PC-9 (cell line): ENCODE measurements around the gene NUBPL. TPM values are rescaled to one million over a fixed set of nuclear protein-coding genes. Genes with fewer than 3 reads are reported as not detected.

Experiments
- BruUV-seq: library from RNA; stranded (reverse); fragments of 400-500 nt; replicated peaks from 2 replicates; lab custom pipeline; 2021; lab: Mats Ljungman, UMichigan
- CTCF ChIA-PET: fragments of 300-600 bp; sonication (Branson Sonifier 250); formaldehyde crosslinking; loops from one replicate; lab custom pipeline; 2022; ENCODE audit warnings: antibody characterized with exemption; lab: Charles Lee
- POLR2A ChIA-PET: fragments of 300-600 bp; sonication (Branson Sonifier 250); formaldehyde crosslinking; loops from one replicate; lab custom pipeline; 2022; ENCODE audit warnings: antibody characterized with exemption; ENCODE audit not compliant: unreplicated experiment; lab: Charles Lee
- DNase-seq, 2 experiments: peaks; one replicate each; pipeline versions ENCODE4 v3.0.0 to v3.0.0-alpha.2; 2015 to 2022; ENCODE audit warnings: mixed read lengths in 1 of 2
- H2AFZ ChIP-seq: fragments of 200-600 bp; sonication (generic); 2 replicates; pipeline ENCODE4 v1.8.1; 2017; ENCODE audit warnings: antibody characterized with exemption
- H3F3A ChIP-seq: fragments of 200-600 bp; sonication (generic); 2 replicates; pipeline ENCODE4 v1.8.1; 2017; ENCODE audit warnings: antibody characterized with exemption, mild to moderate bottlenecking, low read depth; ENCODE audit not compliant: insufficient read depth
- H3K27ac ChIP-seq: fragments of 200-600 bp; sonication (generic); 2 replicates; pipeline ENCODE4 v1.6.1; 2016; ENCODE audit warnings: mixed run types
- H3K27me3 ChIP-seq: fragments of 200-600 bp; sonication (generic); 2 replicates; pipeline ENCODE4 v1.6.1; 2016; ENCODE audit warnings: low read depth, mixed run types; ENCODE audit not compliant: insufficient read depth
- H3K36me3 ChIP-seq: fragments of 200-600 bp; sonication (generic); 2 replicates; pipeline ENCODE4 v1.6.1; 2016; ENCODE audit warnings: low read depth, mixed run types
- H3K4me1 ChIP-seq: fragments of 200-600 bp; sonication (generic); replicated peaks from 2 replicates; pipeline ENCODE4 v1.6.1; 2016; ENCODE audit warnings: mixed run types; ENCODE audit not compliant: insufficient read depth
- H3K4me2 ChIP-seq: fragments of 200-600 bp; sonication (generic); 2 replicates; pipeline ENCODE4 v1.6.1; 2017; ENCODE audit warnings: mixed run types
- H3K4me3 ChIP-seq: fragments of 200-600 bp; sonication (generic); 2 replicates; pipeline ENCODE4 v1.6.1; 2016; ENCODE audit warnings: mixed run types
- H3K79me2 ChIP-seq: fragments of 200-600 bp; sonication (generic); 2 replicates; pipeline ENCODE4 v1.6.1; 2017; ENCODE audit warnings: low read depth, mixed run types
- H3K9me2 ChIP-seq: fragments of 200-600 bp; sonication (generic); 2 replicates; pipeline ENCODE4 v1.8.1; 2017; ENCODE audit warnings: mild to moderate bottlenecking; ENCODE audit not compliant: insufficient read depth
- H3K9me3 ChIP-seq: fragments of 200-600 bp; sonication (generic); 2 replicates; pipeline ENCODE4 v1.8.1; 2016; ENCODE audit warnings: low read depth; ENCODE audit not compliant: insufficient read depth
- H4K20me1 ChIP-seq: fragments of 200-600 bp; sonication (generic); 2 replicates; pipeline ENCODE4 v1.8.1; 2017; ENCODE audit not compliant: insufficient read depth
- EZH2 ChIP-seq: fragments of 200-600 bp; sonication (generic); IDR thresholded peaks from 2 replicates; pipeline ENCODE4 v1.8.0; 2017; ENCODE audit warnings: antibody characterized with exemption, low read depth
- intact Hi-C: fragments of 100-400 bp; cut with micrococcal nuclease; formaldehyde crosslinking; loops from one replicate; pipeline ENCODE4 v1.10.0; 2022; ENCODE audit not compliant: unreplicated experiment
- total RNA-seq: library from RNA; stranded (reverse); gene quantifications from 2 replicates; pipeline ENCODE4 v1.2.3, GENCODE V29; 2021
- TF ChIP-seq, protein P1 (sequence below): fragments of 200-600 bp; sonication (generic); conservative IDR thresholded peaks from 2 replicates; pipeline ENCODE4 v1.6.1; 2017; ENCODE audit warnings: mixed run types, antibody characterized with exemption, mild to moderate bottlenecking, moderate library complexity

The NUBPL gene
- total RNA-seq, 1 experiment from 2014 or later: 14.6 TPM

- H3K36me3 ChIP-seq: no peaks in the 10 kb centered on the region
- ChIA-PET CTCF (no interaction called here), POLR2A (no interaction called here)
- no peak overlapping the region for H2AFZ ChIP-seq
- intact Hi-C loops: no loop called here
- H3K4me2 ChIP-seq: no peak overlapping the region
- no peaks in the 10 kb centered on the region for H3K79me2 ChIP-seq
- no TSS peak for BruUV-seq
- no peaks in the 10 kb centered on the region for H3K9me3 ChIP-seq
- no peaks in the 10 kb centered on the region for H3F3A ChIP-seq
- no peak for DNase-seq
- TF ChIP-seq, protein P1, sequence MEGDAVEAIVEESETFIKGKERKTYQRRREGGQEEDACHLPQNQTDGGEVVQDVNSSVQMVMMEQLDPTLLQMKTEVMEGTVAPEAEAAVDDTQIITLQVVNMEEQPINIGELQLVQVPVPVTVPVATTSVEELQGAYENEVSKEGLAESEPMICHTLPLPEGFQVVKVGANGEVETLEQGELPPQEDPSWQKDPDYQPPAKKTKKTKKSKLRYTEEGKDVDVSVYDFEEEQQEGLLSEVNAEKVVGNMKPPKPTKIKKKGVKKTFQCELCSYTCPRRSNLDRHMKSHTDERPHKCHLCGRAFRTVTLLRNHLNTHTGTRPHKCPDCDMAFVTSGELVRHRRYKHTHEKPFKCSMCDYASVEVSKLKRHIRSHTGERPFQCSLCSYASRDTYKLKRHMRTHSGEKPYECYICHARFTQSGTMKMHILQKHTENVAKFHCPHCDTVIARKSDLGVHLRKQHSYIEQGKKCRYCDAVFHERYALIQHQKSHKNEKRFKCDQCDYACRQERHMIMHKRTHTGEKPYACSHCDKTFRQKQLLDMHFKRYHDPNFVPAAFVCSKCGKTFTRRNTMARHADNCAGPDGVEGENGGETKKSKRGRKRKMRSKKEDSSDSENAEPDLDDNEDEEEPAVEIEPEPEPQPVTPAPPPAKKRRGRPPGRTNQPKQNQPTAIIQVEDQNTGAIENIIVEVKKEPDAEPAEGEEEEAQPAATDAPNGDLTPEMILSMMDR: no peak
- TF ChIP-seq EZH2: no peak
- no peak overlapping the region for H3K4me3 ChIP-seq
- no peaks in the 10 kb centered on the region for H3K4me1 ChIP-seq
- no peaks in the 10 kb centered on the region for H3K27me3 ChIP-seq
- H4K20me1 ChIP-seq: no peaks in the 10 kb centered on the region
- no peak overlapping the region for H3K27ac ChIP-seq
- no peaks in the 10 kb centered on the region for H3K9me2 ChIP-seq
These were observed 348.8 kb downstream of the NUBPL start for GRCh38 chr14:31909977-31910376.

Other genes starting within 250 kb of the NUBPL start
- gene HEATR5A, start 140.9 kb upstream of the NUBPL start, total RNA-seq: 18.1 and 25.7 TPM in 2 replicates
- gene DTD2, start 103.9 kb upstream of the NUBPL start, total RNA-seq: 9.5 and 10.1 TPM in 2 replicates
- gene GPR33, start 73.4 kb upstream of the NUBPL start, total RNA-seq: not detected in 2 replicates